ENCODE results near the gene CES3. TPM values are rescaled to one million over a fixed set of nuclear protein-coding genes. Genes with fewer than 3 reads are reported as not detected.

Gene CES3
- total RNA-seq, 4 donors from 2014 or later, result 28.9 to 227 (median 161) TPM

DNA sequence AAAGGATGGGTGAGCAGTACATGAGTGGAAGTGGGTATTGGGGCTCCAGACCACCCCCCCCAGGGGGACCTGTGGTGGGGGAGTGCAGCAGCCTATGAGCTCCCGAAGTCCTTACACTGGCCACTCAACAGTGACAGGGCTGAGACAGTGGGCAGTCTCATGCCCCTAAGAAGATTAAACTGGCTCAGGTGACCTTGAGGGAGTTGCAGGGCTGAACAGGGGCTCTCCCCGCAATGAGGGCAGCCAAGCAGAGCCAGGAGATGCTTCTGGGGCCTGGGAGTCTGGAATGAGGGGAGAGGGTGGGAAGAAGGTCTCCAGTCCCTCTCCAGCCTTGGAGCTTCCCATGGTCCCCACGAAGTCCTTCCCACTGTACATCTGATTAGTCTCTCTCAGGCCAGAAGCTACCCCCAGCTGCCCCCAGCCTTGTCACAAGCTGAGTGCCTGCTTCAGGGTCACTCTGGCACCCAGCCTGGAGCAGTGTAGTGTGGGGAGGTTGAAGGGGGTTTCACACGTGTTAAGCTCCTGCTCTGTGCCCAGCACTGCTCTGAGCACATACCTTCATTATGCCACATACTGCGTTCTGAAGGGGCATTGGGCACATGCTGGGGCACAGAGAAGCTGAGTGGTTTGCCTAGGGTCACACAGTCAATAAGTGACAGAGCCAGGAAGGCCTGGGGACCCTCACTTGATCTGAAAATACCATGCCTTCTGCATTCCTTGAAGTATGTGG lies 41.3 kb upstream of the CES3 start:
- TF ChIP-seq CTCF (IDR thresholded peaks at IDR 0.05) (no peak), POLR2A (IDR thresholded peaks at IDR 0.05) (no peak)

GRCh38 chr16:66920299-66920590 lies 40.8 kb upstream of the CES3 start:
- Histone ChIP-seq H3K36me3 (no peaks in the 10 kb centered on the region), H3K27me3 (no peaks in the 10 kb centered on the region), H3K27ac (no peak overlapping the region), H3K4me1 (peaks cover 0 to 36% (median 5%) of the 10 kb centered on the region in 4 donors), H3K9me3 (no peaks in the 10 kb centered on the region), H3K4me3 (no peak overlapping the region)
- DNase-seq, result no peak
- TF ChIP-seq POLR2A (IDR thresholded peaks at IDR 0.05), result no peak
- TF ChIP-seq CTCF (IDR thresholded peaks at IDR 0.05), result no peak

More for the DNA sequence above, 41.3 kb upstream of the CES3 start:
- peak overlapping the region in 2 of 4 donors; percentile 30 to 67 for H3K27ac ChIP-seq
- no peaks in the 10 kb centered on the region for H3K9me3 ChIP-seq
- H3K36me3 ChIP-seq, result no peaks in the 10 kb centered on the region
- DNase-seq, result no peak
- no peaks in the 10 kb centered on the region for H3K27me3 ChIP-seq
- peaks cover 0 to 31% (median 1%) of the 10 kb centered on the region in 4 donors for H3K4me1 ChIP-seq
- no peak overlapping the region for H3K4me3 ChIP-seq

- Histone ChIP-seq H3K4me3 (no peak overlapping the region), H3K27ac (peak overlapping the region in 1 of 4 donors; percentile 11), H3K27me3 (no peaks in the 10 kb centered on the region), H3K4me1 (peaks cover 0 to 40% (median 8%) of the 10 kb centered on the region in 4 donors), H3K36me3 (no peaks in the 10 kb centered on the region), H3K9me3 (no peaks in the 10 kb centered on the region)
- DNase-seq, result no peak
- no peak for TF ChIP-seq POLR2A (IDR thresholded peaks at IDR 0.05)
- no peak for TF ChIP-seq CTCF (IDR thresholded peaks at IDR 0.05)
Observed at GRCh38 chr16:66920924-66921680, 40.0 kb upstream of the CES3 start.

DNA sequence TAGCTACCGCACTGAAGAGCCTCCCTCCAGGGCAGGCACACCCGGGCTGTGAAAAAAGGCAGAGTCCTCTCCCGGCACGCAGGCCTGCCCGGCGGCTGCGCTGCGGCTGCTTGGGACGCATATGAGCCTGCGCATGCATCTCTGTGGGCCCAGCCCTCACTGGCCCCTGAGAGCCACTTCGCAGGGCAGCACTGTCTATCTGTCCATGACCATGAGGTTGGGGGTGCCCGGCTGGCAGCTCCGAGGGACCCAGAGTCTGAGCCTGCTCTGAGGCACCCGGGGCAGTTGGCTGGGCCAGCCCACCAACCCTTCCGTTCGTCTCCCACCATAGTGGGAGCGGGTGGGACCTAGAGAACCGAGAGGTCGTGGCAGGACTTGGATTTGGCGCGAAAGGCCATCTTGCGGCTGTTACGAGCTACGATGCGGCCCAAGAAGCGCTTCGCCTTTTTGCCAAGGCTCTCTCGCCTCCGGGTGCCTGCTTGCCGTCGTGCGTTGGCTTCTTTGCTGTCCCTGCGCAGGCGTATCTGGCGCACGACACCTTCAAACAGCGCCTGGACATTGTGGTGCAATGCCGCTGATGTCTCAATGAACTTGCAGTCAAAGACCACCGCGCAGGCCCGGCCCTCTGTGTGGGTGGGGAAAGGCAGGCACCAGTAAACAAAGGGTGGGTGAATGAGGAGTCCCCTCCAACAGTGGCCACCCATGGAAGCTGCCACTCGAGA lies 39.2 kb upstream of the CES3 start:
- H3K36me3 ChIP-seq, result no peaks in the 10 kb centered on the region
- peaks cover 0 to 40% (median 8%) of the 10 kb centered on the region in 4 donors for H3K4me1 ChIP-seq
- H3K4me3 ChIP-seq, result no peak overlapping the region
- no peaks in the 10 kb centered on the region for H3K9me3 ChIP-seq
- TF ChIP-seq CTCF (IDR thresholded peaks at IDR 0.05), result no peak
- no peak for TF ChIP-seq POLR2A (IDR thresholded peaks at IDR 0.05)
- no peak for DNase-seq
- H3K27me3 ChIP-seq, result no peaks in the 10 kb centered on the region
- peak overlapping the region in 1 of 4 donors; percentile 11 for H3K27ac ChIP-seq

- Histone ChIP-seq H3K36me3 (no peaks in the 10 kb centered on the region), H3K9me3 (no peaks in the 10 kb centered on the region), H3K27ac (peak overlapping the region in 3 of 4 donors; percentile 23 to 81 (median 38)), H3K4me1 (peaks cover 0 to 40% (median 8%) of the 10 kb centered on the region in 4 donors), H3K27me3 (no peaks in the 10 kb centered on the region), H3K4me3 (peak overlapping the region in 2 of 4 donors; percentile 0 to 59)
- TF ChIP-seq CTCF (IDR thresholded peaks at IDR 0.05), result no peak
- no peak for TF ChIP-seq POLR2A (IDR thresholded peaks at IDR 0.05)
- DNase-seq, result no peak
Observed at GRCh38 chr16:66923247-66923731, 37.8 kb upstream of the CES3 start.
